ENCODE measurements around the gene AQP7.
"Not testable (repeated sequence)": the region's sequence is repeated elsewhere in the genome, so short reads cannot be mapped to it uniquely, and the experiment has no call there.

AQP7 gene

DNA sequence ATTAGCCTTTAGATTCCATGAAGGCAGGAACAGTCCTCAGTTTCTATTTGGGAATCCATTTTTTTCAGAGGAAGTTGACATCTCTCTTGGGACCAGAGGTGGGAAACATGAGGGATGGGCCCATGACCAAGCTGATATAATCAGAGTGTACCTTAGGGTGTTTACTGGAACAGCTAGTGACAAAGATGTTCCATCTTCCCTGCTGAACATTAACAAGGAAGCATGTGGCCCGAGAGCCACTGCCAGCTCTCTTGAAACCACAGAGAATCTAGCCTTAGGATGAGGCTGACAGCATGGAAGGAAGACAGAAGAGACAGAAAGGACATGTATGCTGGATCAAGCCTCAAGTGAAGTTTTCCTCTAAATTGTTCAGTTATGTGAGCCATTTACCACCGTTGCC, 29.1 kb upstream of the AQP7 start:
- DNase-seq, result no peak

DNA sequence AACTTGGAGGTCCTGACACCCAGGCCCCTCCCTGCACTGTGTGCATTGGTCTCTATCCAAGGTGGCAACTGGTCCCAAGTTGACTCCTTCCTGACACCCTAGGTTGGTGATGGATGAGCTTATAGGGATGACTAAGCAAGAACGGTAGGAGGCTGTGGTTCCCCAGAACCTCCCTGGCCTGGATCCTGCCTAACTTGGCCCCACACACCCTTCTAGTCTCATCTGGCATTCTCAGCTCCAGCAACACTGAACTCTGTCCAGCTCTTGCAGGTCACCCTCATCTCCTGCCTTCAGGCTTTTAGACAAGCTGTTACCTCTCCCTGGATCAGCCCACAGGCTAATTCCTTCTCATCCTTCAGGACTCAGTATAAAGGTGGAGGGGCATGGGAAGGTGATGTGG, 28.6 kb upstream of the AQP7 start:
- DNase-seq, result no peak

DNA sequence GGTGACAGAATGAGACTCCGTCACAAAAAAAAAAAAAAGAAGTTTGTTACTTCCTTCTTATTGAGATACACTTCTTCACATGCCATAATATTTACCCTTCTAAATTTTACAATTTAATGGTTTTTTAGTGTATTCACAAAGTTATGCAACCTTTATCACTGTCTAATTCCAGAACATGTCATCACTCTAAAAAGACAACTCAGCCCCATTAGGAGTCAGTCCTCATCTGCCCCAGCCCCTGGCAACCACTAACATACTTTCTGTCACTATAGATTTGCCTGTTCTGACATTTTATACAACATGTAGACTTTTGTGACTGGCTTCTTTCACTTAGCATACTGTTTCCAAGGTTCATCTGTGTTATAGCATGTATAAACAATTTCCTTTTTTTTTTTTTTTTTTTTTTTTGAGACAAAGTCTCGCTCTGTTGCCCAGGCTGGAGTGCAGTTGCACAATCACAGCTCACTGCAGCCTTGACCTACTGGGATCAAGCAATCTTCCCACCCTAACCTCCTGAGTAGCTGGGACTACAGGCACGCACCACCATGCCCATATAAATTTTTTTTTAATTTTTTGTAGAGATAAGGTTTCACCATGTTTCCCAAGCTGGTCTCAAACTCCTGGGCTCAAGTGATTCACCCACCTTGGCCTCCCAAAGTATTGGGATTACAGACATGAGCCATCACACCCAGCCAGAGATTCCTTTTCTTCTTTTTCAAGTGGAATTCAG, 27.1 kb upstream of the AQP7 start:
- no peak for DNase-seq

DNA sequence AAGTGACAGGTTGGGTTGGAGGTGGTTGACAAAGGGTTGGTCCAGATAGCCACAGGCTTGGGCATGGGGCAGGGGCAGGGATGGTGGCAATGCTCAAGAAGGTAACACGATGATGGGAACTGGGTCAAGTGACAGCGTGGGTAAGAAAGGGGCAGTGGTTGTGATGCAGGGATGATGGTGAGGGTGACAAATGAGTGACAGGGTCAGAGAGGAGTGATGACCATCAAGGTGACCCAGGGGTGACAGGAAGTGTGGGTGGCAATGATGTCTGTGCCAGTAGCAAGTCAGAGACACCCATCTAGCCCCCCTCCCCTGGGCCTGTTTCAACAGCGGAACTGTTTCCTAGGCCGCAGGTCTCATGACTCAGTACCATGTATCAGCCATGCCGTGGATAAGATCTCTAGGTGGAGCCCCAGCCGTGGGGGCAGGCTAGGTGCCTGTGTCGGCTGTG, 24.5 kb upstream of the AQP7 start:
- no peak for DNase-seq

DNA sequence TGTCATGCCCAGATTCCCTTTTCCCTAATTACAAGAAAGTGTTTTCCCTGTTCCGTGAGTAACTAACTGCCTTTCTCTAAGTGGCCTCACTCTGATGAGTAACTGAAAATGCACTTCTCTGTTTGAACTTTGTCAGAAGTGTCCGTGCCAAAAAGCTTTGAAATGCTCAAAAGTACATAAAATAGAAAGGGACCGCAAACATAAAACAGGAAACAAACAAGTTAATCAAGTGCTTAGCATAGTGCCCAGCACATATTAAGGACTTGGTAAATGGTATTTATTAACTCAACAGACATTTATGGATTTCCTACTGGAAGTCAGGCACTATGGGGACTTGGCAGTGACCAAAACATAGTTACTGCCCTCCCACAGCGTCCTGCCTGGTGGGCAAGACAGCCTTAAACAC, 22.8 kb upstream of the AQP7 start:
- DNase-seq, result no peak

DNA sequence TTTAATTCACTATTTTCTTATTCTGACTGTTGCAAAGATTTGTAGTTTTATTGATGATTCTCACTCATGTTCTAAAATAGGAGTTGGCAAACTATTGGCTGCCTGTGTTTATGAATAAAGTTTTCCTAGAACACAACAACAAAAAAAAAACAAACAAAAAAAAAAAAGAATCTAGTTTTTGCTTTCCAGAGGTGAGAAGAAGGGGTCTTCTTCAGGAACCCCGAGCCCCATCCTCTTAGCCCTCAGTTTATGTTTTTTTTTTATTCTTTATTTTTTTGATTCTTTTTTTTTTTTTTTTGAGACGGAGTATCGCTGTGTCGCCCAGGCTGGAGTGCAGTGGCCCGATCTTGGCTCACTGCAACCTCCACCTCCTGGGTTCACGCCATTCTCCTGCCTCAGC, 22.1 kb upstream of the AQP7 start:
- not testable (repeated sequence) for DNase-seq

DNA sequence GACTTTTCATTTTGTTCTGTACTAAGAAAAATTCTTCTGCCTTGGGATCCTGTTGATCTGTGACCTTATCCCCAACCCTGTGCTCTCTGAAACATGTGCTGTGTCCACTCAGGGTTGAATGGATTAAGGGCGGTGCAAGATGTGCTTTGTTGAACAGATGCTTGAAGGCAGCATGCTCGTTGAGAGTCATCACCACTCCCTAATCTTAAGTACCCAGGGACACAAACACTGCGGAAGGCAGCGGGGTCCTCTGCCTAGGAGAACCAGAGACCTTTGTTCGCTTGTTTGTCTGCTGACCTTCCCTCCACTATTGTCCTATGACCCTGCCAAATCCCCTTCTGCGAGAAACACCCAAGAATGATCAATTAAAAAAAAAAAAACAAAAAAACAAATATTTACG, 21.7 kb upstream of the AQP7 start:
- not testable (repeated sequence) for DNase-seq

DNA sequence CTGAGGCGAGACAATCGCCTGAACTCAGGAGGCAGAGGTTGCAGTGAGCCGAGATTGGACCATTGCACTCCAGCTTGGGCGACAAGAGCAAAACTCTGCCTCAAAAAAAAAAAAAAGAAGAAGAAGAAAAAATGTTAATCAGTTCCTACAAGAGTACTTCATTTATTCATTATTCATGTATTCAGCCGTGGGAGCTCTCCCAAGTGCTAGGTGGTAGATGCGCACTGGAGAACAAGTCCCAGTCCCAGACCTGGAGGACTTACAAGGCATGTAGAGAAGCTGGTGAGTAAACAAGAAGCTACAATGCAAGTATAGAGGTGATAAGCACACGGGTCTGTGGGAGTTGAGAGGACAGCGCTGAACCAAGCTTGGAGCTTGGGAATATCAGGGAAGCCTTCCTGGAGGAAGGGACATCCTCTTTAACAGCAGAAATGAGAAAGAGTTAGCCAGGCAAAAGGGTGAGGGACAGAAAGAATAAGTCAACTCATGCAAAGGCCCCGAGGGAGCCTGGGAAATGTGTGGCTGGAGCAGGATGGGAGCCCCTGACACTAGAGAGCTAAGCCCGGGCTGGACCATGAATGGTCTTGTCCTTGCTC, 17.4 kb upstream of the AQP7 start:
- DNase-seq, result no peak

DNA sequence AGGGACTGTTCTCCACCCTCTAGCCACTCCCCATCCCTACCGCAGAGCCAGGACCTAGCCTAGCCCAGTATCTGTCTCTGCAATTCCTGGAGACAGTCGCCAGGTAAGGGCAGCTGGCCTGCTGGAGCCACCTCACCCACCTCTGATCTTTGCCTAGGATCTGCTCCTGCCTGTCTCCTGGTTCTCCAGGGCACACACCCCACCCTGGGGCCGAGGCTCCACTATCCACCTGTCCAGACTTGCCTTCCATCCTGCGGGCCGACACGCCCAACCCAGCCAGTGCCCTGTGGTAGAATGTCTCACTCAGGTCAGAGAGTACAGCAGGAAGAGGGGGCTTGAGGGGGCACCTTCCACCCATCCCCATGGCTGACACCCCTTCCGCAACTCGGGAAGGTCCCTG, 15.7 kb upstream of the AQP7 start:
- no peak for DNase-seq

DNA sequence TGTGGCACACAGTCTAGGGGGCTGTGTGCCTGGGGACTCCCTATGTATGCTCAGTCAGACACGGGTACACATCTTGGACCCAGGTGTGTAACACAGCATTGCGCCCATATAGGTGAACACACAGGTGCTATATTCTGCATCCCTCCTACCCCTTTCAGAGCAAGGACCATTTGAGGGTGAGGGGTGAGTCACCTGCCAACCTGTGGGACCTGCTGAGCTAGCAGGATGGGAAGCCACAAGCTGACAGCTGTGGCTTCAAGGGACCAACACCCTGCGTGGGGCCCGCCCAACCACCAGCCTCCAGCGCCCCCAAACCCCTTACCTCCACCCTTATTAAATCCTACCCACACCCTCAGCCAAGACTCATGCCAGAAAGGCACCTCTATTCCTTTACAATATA, 14.6 kb upstream of the AQP7 start:
- no peak for DNase-seq

DNA sequence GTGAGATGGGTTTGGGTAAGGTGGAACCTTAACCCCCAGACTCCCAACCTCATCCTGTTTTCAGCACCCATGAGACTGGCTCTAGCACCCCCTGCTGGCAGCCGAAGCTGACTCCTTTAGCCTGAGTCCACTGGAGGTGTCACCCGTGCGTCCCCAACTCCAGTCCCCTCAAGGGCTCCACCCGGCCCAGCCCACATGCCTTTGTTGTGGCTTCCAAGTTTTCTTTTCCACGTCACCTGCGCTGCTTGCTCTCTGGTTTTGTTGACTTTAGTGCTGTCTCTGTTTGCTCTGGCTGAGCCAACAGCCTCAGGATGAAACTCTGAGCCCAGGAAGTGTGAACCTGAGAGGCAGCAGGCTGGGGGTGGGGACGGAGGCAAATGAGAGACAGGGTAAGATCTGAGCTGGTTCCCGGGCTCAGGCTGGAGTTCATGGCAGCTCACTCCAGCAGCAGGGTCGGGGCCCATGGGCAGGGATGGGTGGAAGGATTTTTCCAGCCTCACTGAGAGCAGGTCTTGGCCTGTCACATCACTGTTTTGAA, 13.2 kb upstream of the AQP7 start:
- peak; percentile 64 for DNase-seq

DNA sequence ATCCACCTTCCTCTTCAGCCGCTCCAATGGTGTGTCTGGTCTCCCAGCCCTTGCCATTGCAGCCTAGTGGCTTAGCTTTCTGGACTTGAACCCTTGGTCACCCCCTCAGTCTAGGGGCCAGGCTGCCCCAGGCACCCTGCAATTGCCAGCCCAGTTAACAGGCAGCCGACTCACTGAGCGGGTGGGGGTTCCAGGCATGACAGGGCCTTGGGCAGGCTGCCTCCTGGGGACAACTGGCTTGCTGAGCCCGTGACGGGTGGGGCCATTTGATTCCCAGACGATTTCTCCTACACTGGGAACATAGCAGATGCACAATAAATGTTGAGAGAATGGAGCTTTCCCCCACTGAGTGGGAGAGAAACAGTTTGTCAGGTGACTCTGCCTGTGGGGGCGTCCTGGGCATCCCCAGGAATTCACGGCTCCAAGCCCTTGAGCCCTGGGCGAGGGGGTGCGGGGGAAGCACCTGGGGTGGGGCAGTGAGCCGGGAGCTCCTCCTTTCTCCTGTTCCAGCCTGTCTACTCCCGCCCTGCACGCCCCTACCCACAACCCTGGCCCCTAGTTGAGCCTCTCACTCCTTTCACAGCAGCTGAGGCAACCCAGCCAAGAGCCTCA, 12.6 kb upstream of the AQP7 start:
- DNase-seq, result no peak

DNA sequence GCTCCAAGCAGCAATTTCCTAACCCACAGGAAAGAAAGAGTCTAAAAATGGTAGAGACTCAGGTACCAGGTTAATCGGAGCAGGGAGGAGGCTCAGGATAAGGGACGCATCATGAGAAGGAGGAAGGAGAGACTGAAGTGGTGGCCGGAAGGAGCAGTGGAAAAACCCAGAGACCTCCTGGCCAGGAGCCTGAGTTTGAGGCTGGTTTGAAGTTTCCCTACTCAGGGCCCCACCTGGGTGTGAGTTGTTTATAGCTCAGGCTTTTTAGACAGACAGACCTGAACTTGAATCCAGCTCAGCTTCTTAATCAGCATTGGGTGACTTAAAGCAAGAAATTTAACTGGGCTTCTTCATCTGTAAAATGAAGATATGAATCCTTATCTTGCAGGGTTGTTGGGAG, 11.9 kb upstream of the AQP7 start:
- DNase-seq, result no peak

DNA sequence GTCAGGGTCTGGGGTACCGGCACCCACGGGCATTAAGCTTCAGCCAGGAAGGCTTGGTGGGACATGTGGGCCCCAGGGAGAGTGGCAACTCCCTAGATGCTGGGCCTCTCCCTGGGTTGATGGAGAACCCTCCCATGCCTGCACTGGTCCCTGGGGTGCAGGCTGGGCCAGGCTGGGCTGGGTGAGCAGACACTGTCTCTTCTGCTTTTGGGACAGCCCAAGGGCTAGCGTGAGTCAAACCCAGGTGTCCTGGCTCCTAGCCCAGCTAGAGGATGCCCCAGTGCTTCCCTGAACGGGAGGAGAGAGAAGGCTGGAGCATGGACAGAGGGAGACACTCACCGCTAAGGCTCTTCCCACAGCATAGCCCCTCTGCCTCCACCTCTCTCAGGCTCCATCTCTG, 5.7 kb upstream of the AQP7 start:
- DNase-seq, result no peak

DNA sequence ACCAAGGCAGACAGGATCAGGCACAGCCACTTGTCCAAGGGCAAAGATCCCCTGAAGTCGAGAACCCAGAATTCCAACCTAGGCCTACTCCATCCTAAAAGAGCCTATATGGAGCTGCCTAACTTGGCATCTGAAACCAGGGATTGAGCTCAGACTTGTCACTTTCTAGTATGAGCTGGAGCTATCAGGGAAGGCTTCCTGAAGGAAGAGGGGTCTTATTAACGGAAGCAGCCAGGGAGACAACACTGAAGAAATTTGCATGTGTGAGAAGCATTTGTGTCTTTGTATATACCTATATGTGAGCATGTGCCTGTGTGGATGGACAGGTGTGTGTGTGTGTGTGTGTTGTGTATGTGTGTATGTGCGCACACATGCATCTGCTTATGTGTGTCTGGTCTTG, 4.7 kb upstream of the AQP7 start:
- DNase-seq, result no peak

DNA sequence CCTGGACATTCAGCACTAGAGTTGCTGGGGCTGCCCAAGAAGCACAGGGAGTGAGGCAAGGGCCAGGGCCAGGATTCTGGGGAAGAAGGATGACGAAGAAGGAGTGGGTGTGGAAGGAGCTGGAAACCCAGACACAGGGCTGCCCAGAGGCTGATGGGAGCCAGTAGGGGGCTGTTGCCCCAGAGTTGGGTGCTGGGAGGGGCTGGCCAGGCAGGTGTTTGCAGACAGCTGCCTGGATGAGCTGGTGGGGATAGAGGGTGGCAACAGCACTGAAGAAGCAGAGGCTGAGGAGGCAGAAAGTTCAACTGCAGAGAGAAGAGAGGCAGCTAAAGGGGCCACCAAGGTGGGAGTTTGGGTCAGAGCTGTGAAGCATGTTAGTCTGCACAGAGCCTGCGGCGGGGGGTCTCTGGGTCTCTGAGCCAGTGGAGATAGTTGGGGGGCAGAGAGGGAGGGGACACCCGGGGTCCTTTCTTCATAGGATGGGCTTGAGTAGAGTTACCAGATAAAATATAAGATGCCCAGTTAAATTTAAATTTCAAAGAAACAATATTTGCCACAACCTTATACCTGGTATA, 2.5 kb upstream of the AQP7 start:
- DNase-seq, result no peak

DNA sequence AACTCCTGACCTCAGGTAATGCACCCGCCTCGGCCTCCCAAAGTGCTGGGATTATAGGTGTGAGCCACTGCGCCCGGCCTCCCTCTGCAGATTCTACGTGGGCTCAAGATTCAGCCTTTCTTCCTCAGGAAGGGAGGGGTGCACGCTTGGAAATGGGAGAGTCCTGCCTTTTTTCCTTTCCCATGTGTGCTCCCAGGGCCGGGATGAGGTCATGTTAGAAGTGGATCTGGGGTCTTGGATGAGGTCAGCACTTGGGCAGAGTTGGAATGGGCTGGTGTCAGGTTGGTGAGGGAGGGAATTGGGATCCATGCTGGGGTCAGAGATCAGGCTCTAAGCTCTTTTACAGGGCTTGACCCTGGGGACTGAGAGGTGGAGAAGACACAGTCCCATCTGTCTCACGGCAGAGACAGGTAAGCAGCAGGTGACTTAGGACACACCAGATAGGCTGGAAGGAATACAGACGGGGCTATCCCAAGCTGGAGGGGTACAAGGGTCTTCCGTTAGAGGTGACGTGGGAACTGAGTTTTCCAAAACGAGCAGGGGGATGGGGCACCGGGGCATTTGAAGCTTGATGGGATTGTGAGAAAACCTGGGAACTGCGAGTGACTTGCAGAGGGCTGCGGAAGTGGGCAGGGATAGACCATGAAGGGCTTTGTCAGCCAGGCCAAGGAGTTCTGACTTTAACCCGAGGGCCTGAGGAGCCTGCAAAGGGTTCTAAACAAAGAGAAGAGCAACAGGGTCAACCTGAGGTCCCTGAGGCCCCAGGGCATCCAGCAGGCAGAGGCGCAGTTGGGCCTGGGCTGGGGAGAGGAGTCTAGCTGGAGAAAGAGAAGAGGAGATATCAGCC, 1.8 kb upstream of the AQP7 start:
- DNase-seq, result no peak

DNA sequence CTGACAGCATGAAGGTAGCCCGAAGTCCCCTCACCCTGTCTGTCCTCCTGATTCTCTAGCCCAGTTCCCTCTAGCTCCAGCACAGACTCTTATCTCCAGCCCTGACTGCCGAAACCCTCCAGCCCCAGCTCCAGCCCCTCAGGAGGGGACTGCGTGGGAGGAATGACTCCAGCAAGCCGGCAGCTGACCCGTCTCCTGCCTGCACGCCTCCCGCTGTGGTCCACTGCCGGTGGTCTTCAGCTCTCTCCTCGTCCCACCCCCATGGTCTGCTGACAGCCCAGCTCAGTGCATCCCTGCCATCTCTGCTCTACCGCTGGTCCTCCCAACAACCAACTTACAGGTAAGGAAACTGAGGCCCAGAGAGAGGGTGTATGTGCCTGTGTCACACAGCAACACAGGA, 559 bp downstream of the AQP7 start:
- not testable (repeated sequence) for DNase-seq

DNA sequence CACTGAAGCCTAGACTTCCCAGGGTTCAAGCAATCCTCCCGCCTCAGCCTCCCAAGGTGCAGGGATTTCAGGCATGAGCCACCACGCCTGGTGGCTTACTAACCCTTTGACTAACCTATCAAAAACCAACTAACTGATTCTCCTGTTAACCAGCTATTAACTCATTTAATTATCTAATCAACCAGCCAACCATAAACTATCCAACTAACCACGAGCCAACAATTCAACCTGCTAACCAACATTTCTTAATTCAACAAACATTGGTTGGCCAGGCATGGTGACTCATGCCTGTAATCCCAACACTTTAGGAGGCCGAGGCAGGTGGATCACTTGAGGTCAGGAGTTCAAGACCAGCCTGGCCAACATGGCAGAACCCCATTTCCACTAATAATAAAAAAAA, 3.3 kb downstream of the AQP7 start:
- not testable (repeated sequence) for DNase-seq

DNA sequence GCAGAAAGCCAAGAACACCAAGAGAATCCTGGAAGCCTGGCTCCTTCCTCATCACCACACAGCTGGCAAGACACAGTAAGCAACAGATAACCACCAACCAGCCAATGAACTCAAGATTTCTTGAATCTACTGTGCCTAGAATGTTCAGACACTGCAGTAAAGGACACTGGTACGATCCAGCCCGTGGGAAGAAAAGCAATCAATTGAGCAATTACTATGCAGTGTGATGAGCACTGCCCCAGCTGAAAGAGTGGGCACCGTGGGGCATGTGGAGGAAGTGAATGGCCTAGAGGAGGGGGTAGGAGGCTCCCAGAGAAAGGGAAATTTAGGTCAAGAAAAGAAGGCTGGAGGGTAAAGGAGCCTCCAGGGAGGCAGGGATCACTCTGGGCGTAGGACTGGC, 4.6 kb downstream of the AQP7 start:
- DNase-seq, result not testable (repeated sequence)

DNA sequence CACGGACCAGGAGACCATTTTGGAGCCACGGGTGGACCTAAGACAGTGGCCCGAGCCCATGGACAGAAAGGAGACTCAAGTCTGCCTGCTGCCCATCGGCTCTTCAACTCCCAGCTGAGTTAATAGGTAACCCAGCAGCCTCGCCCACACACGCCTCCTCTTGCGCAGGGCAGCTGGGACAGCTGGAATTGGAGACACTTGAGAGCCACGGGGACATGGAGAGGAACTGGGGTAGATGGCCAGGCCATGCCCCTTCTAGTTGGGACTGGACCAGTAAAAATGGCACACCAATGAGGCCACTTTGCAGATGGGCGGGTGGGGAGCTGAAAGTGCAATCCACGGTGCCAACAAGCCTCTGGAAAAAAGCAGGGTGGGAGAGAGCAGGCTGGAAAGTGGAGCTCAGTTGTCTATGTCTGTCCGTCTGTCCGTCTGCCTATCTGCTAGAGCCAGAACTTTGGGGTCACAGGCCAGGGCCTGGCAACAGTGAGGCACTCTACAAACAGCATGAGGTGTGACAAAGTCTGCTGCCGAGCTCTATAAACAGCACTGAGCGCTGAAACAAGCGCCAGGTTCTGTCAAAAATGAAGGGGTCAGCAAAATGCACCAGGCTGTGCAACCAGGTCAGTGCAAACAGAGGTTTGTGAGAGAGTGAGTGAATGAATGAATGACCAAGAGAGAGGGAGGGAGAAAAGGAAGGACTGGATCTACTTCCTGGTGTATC, 7.0 kb downstream of the AQP7 start:
- not testable (repeated sequence) for DNase-seq

DNA sequence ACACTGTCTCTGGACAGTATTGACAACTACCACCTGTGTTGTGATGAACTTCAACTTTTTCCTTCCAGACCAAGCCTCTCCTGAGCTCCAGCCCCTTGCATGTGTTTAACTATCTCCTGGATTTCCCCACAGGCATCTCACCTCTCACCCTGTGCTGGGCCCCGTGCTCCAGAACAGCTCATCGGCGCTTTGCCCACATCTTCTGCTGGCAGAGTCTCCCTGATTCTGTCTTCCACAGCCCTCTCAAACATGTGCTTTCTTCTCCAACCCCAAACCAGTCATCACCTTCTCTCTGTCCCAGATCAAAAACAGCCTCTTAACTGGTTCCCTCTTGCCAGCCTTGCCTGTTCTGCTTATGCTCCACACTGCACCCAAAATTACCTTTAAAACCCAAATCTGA, 8.4 kb downstream of the AQP7 start:
- not testable (repeated sequence) for DNase-seq

All from femur (tissue), 1 donor.